Measurements from ENCODE around the gene GLB1L2. TPM values are rescaled to one million over a fixed set of nuclear protein-coding genes. Genes with fewer than 3 reads are reported as not detected.

The GLB1L2 gene
- total and polyA plus RNA-seq, 2 of the 13 experiments (the other 11 are each of a cell fraction or from before 2014, with no cell fraction given): 0.59 to 0.69 TPM

- TF ChIP-seq GATA4 (IDR thresholded peaks at IDR 0.05; ENCODE audit: borderline replicate concordance, low read depth) (no peak), ZNF773 (CRISPR knock-in tag; IDR thresholded peaks at IDR 0.05; ENCODE audit: borderline replicate concordance) (no peak), PATZ1 (CRISPR knock-in tag; IDR thresholded peaks at IDR 0.05) (no peak)
These were observed 91.3 kb downstream of the GLB1L2 start (continued) for GRCh38 chr11:134423106-134423505.

GRCh38 chr11:134425413-134425812 is 93.6 kb downstream of the GLB1L2 start:
- FAIRE-seq: no peak
- Histone ChIP-seq H3K79me2 (ENCODE audit: insufficient read depth, low read length) (no peaks in the 10 kb centered on the region), H3K27ac (ENCODE audit: extremely low read length, insufficient read depth, low read length) (no peak overlapping the region), H3K9ac (ENCODE audit: insufficient read depth, low read depth, low read length) (no peak overlapping the region), H2AFZ (ENCODE audit: low read length) (no peak overlapping the region), H4K20me1 (ENCODE audit: insufficient read depth, low read length) (no peaks in the 10 kb centered on the region), H3K9me3 (ENCODE audit: low read length) (no peaks in the 10 kb centered on the region), H3K4me1 (ENCODE audit: insufficient read depth, low read length) (no peaks in the 10 kb centered on the region), H3K4me3 (replicated peaks in 1 of 3; ENCODE audit: insufficient read depth in 1 of 3, low read depth in 2 of 3, low read length in 3 of 3) (no peak overlapping the region), H3K4me2 (ENCODE audit: low read depth, low read length) (no peak overlapping the region), H3K27me3 (ENCODE audit: control insufficient read depth in 1 of 2, insufficient read depth in 2 of 2, low read length in 2 of 2) (peaks cover 5 to 60% of the 10 kb centered on the region in 2 experiments), H3K36me3 (replicated peaks in 1 of 2; ENCODE audit: control insufficient read depth in 1 of 2, insufficient read depth in 2 of 2, low read length in 2 of 2) (no peaks in the 10 kb centered on the region)
- POLR2A ChIA-PET: no interaction called here
- ATAC-seq: no peak
- 46% methylated on average over 2 of the region's 2 CpGs for WGBS (ENCODE audit: low lambda C conversion rate)
- in situ Hi-C loops (cut with HindIII; ENCODE audit: extremely low pct_ligation_motif_present, low pct_unique_long_range_greater_than_20kb): no loop called here
- CTCF ChIA-PET (ENCODE audit: low intra/inter-chr PET ratio, low total read pairs): no interaction called here
- no peak for DNase-seq (ENCODE audit: low spot score)
- no TSS peak for BruUV-seq (replicated peaks)
- TF ChIP-seq PAXIP1 (CRISPR knock-in tag; conservative IDR thresholded peaks at IDR 0.05) (no peak), NR2F2 (IDR thresholded peaks at IDR 0.05; ENCODE audit: borderline replicate concordance, low read depth) (no peak), IRF2 (CRISPR knock-in tag; IDR thresholded peaks at IDR 0.05) (no peak), NAIF1 (CRISPR knock-in tag; IDR thresholded peaks at IDR 0.05; ENCODE audit: borderline replicate concordance) (no peak), POLR2A (IDR thresholded peaks at IDR 0.05; ENCODE audit: insufficient read depth in 1 of 2, low read depth in 2 of 2, low read length in 2 of 2) (no peak), SMC3 (IDR thresholded peaks at IDR 0.05; ENCODE audit: low read length) (no peak)
- intact Hi-C loops (cut with micrococcal nuclease; ENCODE audit: unreplicated experiment): no loop called here

Other genes with a start within 250 kb of the GLB1L2 start
- 25.6 and 33.3 TPM in 2 replicates for gene NCAPD3, start 108.0 kb upstream of the GLB1L2 start, total RNA-seq (2016; rRNA removed; fragmentation: Illumina TruSeq; extraction: Trizol)
- gene NCAPD3, start 108.0 kb upstream of the GLB1L2 start, polyA plus RNA-seq (2011; rRNA removed): 18.0 and 20.7 TPM in 2 replicates
- gene VPS26B, start 107.3 kb upstream of the GLB1L2 start, total RNA-seq (2016; rRNA removed; fragmentation: Illumina TruSeq; extraction: Trizol): 20.2 and 20.4 TPM in 2 replicates
- gene VPS26B, start 107.3 kb upstream of the GLB1L2 start, polyA plus RNA-seq (2011; rRNA removed): 23.2 and 23.6 TPM in 2 replicates
- 87.6 and 124 TPM in 2 replicates for gene THYN1, start 78.6 kb upstream of the GLB1L2 start, total RNA-seq (2016; rRNA removed; fragmentation: Illumina TruSeq; extraction: Trizol)
- 36.1 and 42.9 TPM in 2 replicates for gene THYN1, start 78.6 kb upstream of the GLB1L2 start, polyA plus RNA-seq (2011; rRNA removed)
- gene ACAD8, start 78.4 kb upstream of the GLB1L2 start, total RNA-seq (2016; rRNA removed; fragmentation: Illumina TruSeq; extraction: Trizol): 16.1 and 20.3 TPM in 2 replicates
- gene ACAD8, start 78.4 kb upstream of the GLB1L2 start, polyA plus RNA-seq (2011; rRNA removed): 13.5 and 15.0 TPM in 2 replicates
- gene GLB1L3, start 55.6 kb upstream of the GLB1L2 start, total RNA-seq (2016; rRNA removed; fragmentation: Illumina TruSeq; extraction: Trizol): not detected in 2 replicates
- not detected in 2 replicates for gene GLB1L3, start 55.6 kb upstream of the GLB1L2 start, polyA plus RNA-seq (2011; rRNA removed)
- gene B3GAT1, start 80.3 kb downstream of the GLB1L2 start, total RNA-seq (2016; rRNA removed; fragmentation: Illumina TruSeq; extraction: Trizol): not detected in 2 replicates
- gene B3GAT1, start 80.3 kb downstream of the GLB1L2 start, polyA plus RNA-seq (2011; rRNA removed): not detected in 2 replicates